ENCODE results near the gene SOX13. TPM values are rescaled to one million over a fixed set of nuclear protein-coding genes. Genes with fewer than 3 reads are reported as not detected.

Gene SOX13
- total and polyA plus RNA-seq, 9 of the 15 experiments (the other 6 are each of a cell fraction or from before 2014, with no cell fraction given), result 0.03 to 0.35 (median 0.06) TPM; not detected in 5

DNA sequence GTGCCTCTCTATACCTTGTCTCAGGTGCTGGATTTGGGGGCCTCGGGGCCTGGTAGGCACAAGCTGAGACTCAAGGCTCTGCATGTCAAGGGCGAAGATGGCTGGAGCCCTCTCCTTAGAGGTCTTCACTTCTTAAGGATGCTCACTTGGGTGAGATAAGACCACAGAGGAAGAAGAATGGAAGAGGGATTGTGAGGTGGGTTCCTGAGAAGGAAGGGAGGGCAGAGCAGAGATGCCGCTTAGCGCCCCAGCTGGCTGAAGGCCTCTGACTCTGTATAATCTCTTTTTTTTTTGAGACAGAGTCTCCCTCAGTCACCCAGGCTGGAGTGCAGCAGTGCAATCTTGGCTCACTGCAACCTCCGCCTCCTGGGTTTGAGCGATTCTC, 32.2 kb downstream of the SOX13 start (continued):
- TF ChIP-seq, protein P1, sequence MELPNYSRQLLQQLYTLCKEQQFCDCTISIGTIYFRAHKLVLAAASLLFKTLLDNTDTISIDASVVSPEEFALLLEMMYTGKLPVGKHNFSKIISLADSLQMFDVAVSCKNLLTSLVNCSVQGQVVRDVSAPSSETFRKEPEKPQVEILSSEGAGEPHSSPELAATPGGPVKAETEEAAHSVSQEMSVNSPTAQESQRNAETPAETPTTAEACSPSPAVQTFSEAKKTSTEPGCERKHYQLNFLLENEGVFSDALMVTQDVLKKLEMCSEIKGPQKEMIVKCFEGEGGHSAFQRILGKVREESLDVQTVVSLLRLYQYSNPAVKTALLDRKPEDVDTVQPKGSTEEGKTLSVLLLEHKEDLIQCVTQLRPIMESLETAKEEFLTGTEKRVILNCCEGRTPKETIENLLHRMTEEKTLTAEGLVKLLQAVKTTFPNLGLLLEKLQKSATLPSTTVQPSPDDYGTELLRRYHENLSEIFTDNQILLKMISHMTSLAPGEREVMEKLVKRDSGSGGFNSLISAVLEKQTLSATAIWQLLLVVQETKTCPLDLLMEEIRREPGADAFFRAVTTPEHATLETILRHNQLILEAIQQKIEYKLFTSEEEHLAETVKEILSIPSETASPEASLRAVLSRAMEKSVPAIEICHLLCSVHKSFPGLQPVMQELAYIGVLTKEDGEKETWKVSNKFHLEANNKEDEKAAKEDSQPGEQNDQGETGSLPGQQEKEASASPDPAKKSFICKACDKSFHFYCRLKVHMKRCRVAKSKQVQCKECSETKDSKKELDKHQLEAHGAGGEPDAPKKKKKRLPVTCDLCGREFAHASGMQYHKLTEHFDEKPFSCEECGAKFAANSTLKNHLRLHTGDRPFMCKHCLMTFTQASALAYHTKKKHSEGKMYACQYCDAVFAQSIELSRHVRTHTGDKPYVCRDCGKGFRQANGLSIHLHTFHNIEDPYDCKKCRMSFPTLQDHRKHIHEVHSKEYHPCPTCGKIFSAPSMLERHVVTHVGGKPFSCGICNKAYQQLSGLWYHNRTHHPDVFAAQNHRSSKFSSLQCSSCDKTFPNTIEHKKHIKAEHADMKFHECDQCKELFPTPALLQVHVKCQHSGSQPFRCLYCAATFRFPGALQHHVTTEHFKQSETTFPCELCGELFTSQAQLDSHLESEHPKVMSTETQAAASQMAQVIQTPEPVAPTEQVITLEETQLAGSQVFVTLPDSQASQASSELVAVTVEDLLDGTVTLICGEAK (IDR thresholded peaks at IDR 0.05), result no peak
- TF ChIP-seq, protein P1 (CRISPR knock-in tag; IDR thresholded peaks at IDR 0.05), result no peak
- TF ChIP-seq SUPT5H (IDR thresholded peaks at IDR 0.05) (no peak), MTF1 (CRISPR knock-in tag; IDR thresholded peaks at IDR 0.05; ENCODE audit: borderline replicate concordance) (no peak), MNT (conservative IDR thresholded peaks at IDR 0.05) (no peak), NFRKB (IDR thresholded peaks at IDR 0.05; ENCODE audit: low read depth) (no peak), ZNF12 (CRISPR knock-in tag; IDR thresholded peaks at IDR 0.05) (no peak), POLR2H (tag; IDR thresholded peaks at IDR 0.05; ENCODE audit: low read depth) (no peak), BRD4 (IDR thresholded peaks at IDR 0.05) (no peak)
- TF ChIP-seq, protein P2, sequence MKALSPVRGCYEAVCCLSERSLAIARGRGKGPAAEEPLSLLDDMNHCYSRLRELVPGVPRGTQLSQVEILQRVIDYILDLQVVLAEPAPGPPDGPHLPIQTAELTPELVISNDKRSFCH (CRISPR knock-in tag; IDR thresholded peaks at IDR 0.05), result no peak
- TF ChIP-seq, protein P2 (tag; IDR thresholded peaks at IDR 0.05), result no peak
